ENCODE measurements around the gene ECM2. TPM values are rescaled to one million over a fixed set of nuclear protein-coding genes. Genes with fewer than 3 reads are reported as not detected.

Gene ECM2
- total and polyA plus RNA-seq, 2 of the 8 experiments (the other 6 are each of a cell fraction or from before 2014, with no cell fraction given) = not detected

DNA sequence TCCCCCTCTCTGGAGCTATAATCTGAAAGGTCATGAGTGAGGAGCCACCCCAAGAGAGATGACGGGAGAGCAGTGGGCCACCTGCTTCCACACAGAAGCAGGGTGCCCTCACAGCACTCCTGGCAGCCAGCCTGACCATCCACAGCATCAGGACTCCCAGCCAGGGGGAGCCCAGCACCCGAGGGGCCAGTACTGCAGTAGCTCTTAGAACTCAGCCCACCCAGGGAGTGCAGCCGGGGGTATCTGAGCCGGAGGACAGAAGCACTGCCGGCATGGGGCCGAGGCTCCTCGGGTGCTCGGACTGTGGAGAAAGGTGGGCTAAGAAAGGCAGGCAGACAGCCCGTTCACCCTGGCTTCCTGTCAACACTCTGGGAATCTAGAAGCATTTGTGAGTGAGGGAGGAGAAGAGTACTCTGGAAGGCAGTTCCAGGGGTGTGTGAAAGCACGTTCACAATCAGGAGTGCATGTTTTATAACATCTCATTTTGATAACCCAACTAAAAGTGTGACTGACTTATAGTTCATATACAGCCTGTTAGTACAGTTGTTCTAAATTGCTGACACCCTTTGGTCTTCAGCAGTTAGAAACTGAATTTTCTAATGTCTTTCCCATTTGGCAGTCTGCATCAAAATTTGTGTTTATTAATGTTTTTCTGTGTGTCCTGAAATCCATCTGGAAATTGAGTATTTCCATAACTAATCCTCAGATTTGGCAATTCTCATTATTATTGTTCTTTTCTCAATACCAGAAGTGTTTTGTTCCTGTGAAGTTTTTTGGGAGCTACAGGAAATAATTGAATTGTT lies 27.6 kb downstream of the ECM2 start:
- Histone ChIP-seq H3K56ac (replicated peaks; ENCODE audit: insufficient read length, low read depth, low read length) (no peak overlapping the region), H3K4me2 (ENCODE audit: insufficient read depth in 1 of 2, low read depth in 2 of 2, low read length in 2 of 2) (no peak overlapping the region)
- TF ChIP-seq RNF2 (IDR thresholded peaks at IDR 0.05; ENCODE audit: borderline replicate concordance, low read depth, low read length, missing control alignments, poor library complexity, severe bottlenecking) = no peak
- TF ChIP-seq JUND (IDR thresholded peaks at IDR 0.05; ENCODE audit: low read length) = no peak
- TF ChIP-seq TAF7 (optimal IDR thresholded peaks at IDR 0.05; ENCODE audit: borderline replicate concordance, low read depth, low read length) = no peak
- no peak for TF ChIP-seq PHF8 (conservative IDR thresholded peaks at IDR 0.05; ENCODE audit: low read depth, low read length)
- no peak for TF ChIP-seq EGR1 (IDR thresholded peaks at IDR 0.05; ENCODE audit: borderline replicate concordance, low read depth, low read length)
- TF ChIP-seq RBBP5 (IDR thresholded peaks at IDR 0.05; ENCODE audit: borderline replicate concordance, low read depth, low read length) = no peak
- TF ChIP-seq TEAD4 (IDR thresholded peaks at IDR 0.05; ENCODE audit: low read depth, low read length) = no peak
- TF ChIP-seq SRF (IDR thresholded peaks at IDR 0.05; ENCODE audit: low read depth, low read length) = no peak
- no peak for TF ChIP-seq BACH1 (IDR thresholded peaks at IDR 0.05; ENCODE audit: low read length)
- TF ChIP-seq, protein P1, sequence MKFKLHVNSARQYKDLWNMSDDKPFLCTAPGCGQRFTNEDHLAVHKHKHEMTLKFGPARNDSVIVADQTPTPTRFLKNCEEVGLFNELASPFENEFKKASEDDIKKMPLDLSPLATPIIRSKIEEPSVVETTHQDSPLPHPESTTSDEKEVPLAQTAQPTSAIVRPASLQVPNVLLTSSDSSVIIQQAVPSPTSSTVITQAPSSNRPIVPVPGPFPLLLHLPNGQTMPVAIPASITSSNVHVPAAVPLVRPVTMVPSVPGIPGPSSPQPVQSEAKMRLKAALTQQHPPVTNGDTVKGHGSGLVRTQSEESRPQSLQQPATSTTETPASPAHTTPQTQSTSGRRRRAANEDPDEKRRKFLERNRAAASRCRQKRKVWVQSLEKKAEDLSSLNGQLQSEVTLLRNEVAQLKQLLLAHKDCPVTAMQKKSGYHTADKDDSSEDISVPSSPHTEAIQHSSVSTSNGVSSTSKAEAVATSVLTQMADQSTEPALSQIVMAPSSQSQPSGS (IDR thresholded peaks at IDR 0.05; ENCODE audit: low read length) = no peak

More for the DNA sequence above, 27.6 kb downstream of the ECM2 start:
- H2BK15ac ChIP-seq (ENCODE audit: low read length) = no peak overlapping the region
- no peaks in the 10 kb centered on the region for H3K27me3 ChIP-seq (replicated peaks in 1 of 4; ENCODE audit: control insufficient read depth in 3 of 4, extremely low read depth in 1 of 4, insufficient read depth in 3 of 4, low read length in 3 of 4)
- H2BK120ac ChIP-seq (replicated peaks; ENCODE audit: low read depth, low read length) = no peak overlapping the region
- no peak overlapping the region for H3K18ac ChIP-seq (ENCODE audit: extremely low read depth, low read length)
- no peak for FAIRE-seq
- H2AFZ ChIP-seq (ENCODE audit: low read length) = no peak overlapping the region
- ChIA-PET CTCF (ENCODE audit: partially characterized antibody) (interaction anchor here (0.7 to 1.3 kb wide), 5 partner anchors 11 to 126 kb away, joined by 3 to 4 read pairs (median 3); partner anchors contain the start of gene ECM2), POLR2A (ENCODE audit: partially characterized antibody) (no interaction called here)
- no peak for DNase-seq (ENCODE audit: low read depth in 1 of 2, low spot score in 2 of 2)
- H3K4me1 ChIP-seq (replicated peaks in 1 of 4; ENCODE audit: control insufficient read depth in 3 of 4, insufficient read depth in 4 of 4, low read length in 3 of 4) = peaks cover 2 to 3% (median 2%) of the 10 kb centered on the region in 4 experiments; a peak in 5 of 7 replicates
- H4K8ac ChIP-seq (ENCODE audit: extremely low read depth, insufficient read depth, low read length) = no peak overlapping the region; the same call in 1 of the 2 replicates
- H3K36me3 ChIP-seq (ENCODE audit: control insufficient read depth in 2 of 4, insufficient read depth in 4 of 4, low read length in 3 of 4) = no peaks in the 10 kb centered on the region
- no peaks in the 10 kb centered on the region for H3K79me2 ChIP-seq (ENCODE audit: control insufficient read depth in 1 of 2, insufficient read depth in 2 of 2, low read length in 2 of 2)
- 0 out of 2 replicates have a peak overlapping the region, but pooled peaks have one; percentile 6 for H2BK12ac ChIP-seq (ENCODE audit: low read depth, low read length)
- H2BK5ac ChIP-seq (ENCODE audit: low read depth, low read length) = no peak overlapping the region
- H3K23me2 ChIP-seq (ENCODE audit: low read depth, low read length) = no peaks in the 10 kb centered on the region
- H3K4me3 ChIP-seq (ENCODE audit: extremely low read depth in 1 of 4, insufficient read depth in 2 of 4, low read depth in 3 of 4, low read length in 4 of 4) = no peak overlapping the region
- H4K20me1 ChIP-seq (replicated peaks in 1 of 2; ENCODE audit: control insufficient read depth in 1 of 2, insufficient read depth in 2 of 2, low read length in 2 of 2) = no peaks in the 10 kb centered on the region
- H4K5ac ChIP-seq (ENCODE audit: insufficient read length, low read depth, low read length) = no peak overlapping the region
- H3K14ac ChIP-seq (ENCODE audit: insufficient read length) = no peak overlapping the region
- H2BK20ac ChIP-seq (ENCODE audit: low read length) = no peak overlapping the region
- no peak overlapping the region for H3K27ac ChIP-seq (ENCODE audit: low read depth, low read length)
- no peak overlapping the region for H3K4ac ChIP-seq (replicated peaks; ENCODE audit: insufficient read length, low read depth, low read length)
- WGBS, 2 experiments (ENCODE audit: extremely low coverage in 1 of 2, insufficient coverage in 1 of 2, insufficient read length in 1 of 2, insufficient replicate concordance in 2 of 2, low coverage in 1 of 2, low lambda C conversion rate in 2 of 2, missing lambda C conversion rate in 1 of 2) = 85% methylated on average over 10 of the region's 10 CpGs; no CpG with 5 or more reads in 1 of the 2 experiments
- H3K79me1 ChIP-seq (ENCODE audit: low read depth, low read length) = no peaks in the 10 kb centered on the region
- H3K9me3 ChIP-seq (ENCODE audit: insufficient read depth in 2 of 2, low read depth in 1 of 2, low read length in 1 of 2) = no peaks in the 10 kb centered on the region
- no peak overlapping the region for H3K23ac ChIP-seq (ENCODE audit: insufficient read length)
- H4K91ac ChIP-seq (replicated peaks; ENCODE audit: insufficient read length, low read length) = no peak overlapping the region
- no peak overlapping the region for H2AK5ac ChIP-seq (ENCODE audit: low read depth, low read length)
- no peak overlapping the region for H3K9ac ChIP-seq (replicated peaks in 1 of 4; ENCODE audit: extremely low read depth in 1 of 4, low read depth in 3 of 4, low read length in 3 of 4)
